B cell (primary cell): ENCODE measurements around the gene TFF2. TPM values are rescaled to one million over a fixed set of nuclear protein-coding genes. Genes with fewer than 3 reads are reported as not detected.

Experiments
- ATAC-seq: fragments of 200-7000 bp; cut with Tn5 transposase; one replicate; pipeline ENCODE4 v1.10.0; 2021; ENCODE audit warnings: low read depth, mild to moderate bottlenecking, moderate number of reproducible peaks, moderate library complexity
- CTCF ChIA-PET: fragments of 350-600 bp; sonication (Branson Sonifier 250); formaldehyde crosslinking; loops from one replicate; lab custom pipeline; 2021; ENCODE audit warnings: antibody characterized with exemption, inconsistent platforms; lab: Charles Lee
- POLR2A ChIA-PET: fragments of 350-600 bp; sonication (Branson Sonifier 250); formaldehyde crosslinking; loops from one replicate; lab custom pipeline; 2021; ENCODE audit warnings: antibody characterized with exemption; lab: Charles Lee
- DNase-seq: peaks from one replicate; pipeline ENCODE4 v3.0.0; 2013
- H2AFZ ChIP-seq: 2 replicates; pipeline ENCODE4 v1.6.1; 2012; ENCODE audit warnings: mild to moderate bottlenecking, low read depth, low read length; ENCODE audit not compliant: insufficient read depth, poor library complexity, severe bottlenecking
- H3K27ac ChIP-seq, 2 donors: 1 replicate in 1 of 2; 2 replicates in 1 of 2; pipeline ENCODE4 v1.5.1; 2012 to 2013; ENCODE audit warnings: low read length in 2 of 2, mild to moderate bottlenecking in 2 of 2, moderate library complexity in 1 of 2
- H3K27me3 ChIP-seq, 4 experiments: fragments of 200-600 bp in 1 of 4; sonication (generic) in 1 of 4; replicated peaks in 1 of 4; 1 replicate in 2 of 4; 2 replicates in 2 of 4; pipeline versions ENCODE4 v1.6.1 to v1.7.0; 2013 to 2016; ENCODE audit warnings: low read length in 3 of 4, mild to moderate bottlenecking in 2 of 4, mixed read lengths in 1 of 4, moderate library complexity in 1 of 4; ENCODE audit not compliant: insufficient read depth in 4 of 4, control insufficient read depth in 3 of 4; ENCODE audit errors: control extremely low read depth in 1 of 4
- H3K36me3 ChIP-seq, 2 experiments: replicated peaks in 1 of 2; 1 replicate in 1 of 2; 2 replicates in 1 of 2; pipeline versions ENCODE4 v1.6.1 to v1.7.1; 2013; ENCODE audit warnings: low read length in 1 of 2; ENCODE audit not compliant: insufficient read depth in 2 of 2, control insufficient read depth in 1 of 2; ENCODE audit errors: control extremely low read depth in 1 of 2, extremely low read depth in 1 of 2
- H3K4me1 ChIP-seq, 2 donors: fragments of 200-600 bp in 1 of 2; sonication (generic) in 1 of 2; 1 replicate in 1 of 2; 2 replicates in 1 of 2; pipeline versions ENCODE4 v1.5.1 to v1.6.1; 2013 to 2017; ENCODE audit warnings: low read length in 2 of 2; ENCODE audit not compliant: control insufficient read depth in 2 of 2, insufficient read depth in 2 of 2
- H3K4me2 ChIP-seq: replicated peaks from 2 replicates; pipeline ENCODE3; 2012; ENCODE audit warnings: mild to moderate bottlenecking, low read depth, low read length; ENCODE audit not compliant: poor library complexity, severe bottlenecking
- H3K4me3 ChIP-seq, 5 experiments: fragments of 200-600 bp in 1 of 5; sonication (generic) in 1 of 5; 1 replicate in 3 of 5; 2 replicates in 2 of 5; pipeline versions ENCODE4 v1.5.1 to v1.7.0; 2011 to 2016; ENCODE audit warnings: low read length in 4 of 5, mild to moderate bottlenecking in 4 of 5, low read depth in 2 of 5, control low read depth in 1 of 5, moderate library complexity in 1 of 5; ENCODE audit not compliant: insufficient read depth in 1 of 5; ENCODE audit errors: control extremely low read depth in 1 of 5, extremely low read depth in 1 of 5
- H3K79me2 ChIP-seq: fragments of 200-600 bp; sonication (generic); one replicate; pipeline ENCODE4 v1.6.0; 2016; ENCODE audit warnings: low read length; ENCODE audit not compliant: control insufficient read depth, insufficient read depth
- H3K9ac ChIP-seq: fragments of 200-600 bp; sonication (generic); 2 replicates; pipeline ENCODE4 v1.6.1; 2017; ENCODE audit warnings: mild to moderate bottlenecking, low read length, moderate library complexity
- H3K9me3 ChIP-seq, 3 donors: one replicate each; pipeline versions ENCODE4 v1.6.1 to v1.7.1; 2013; ENCODE audit warnings: low read length in 2 of 3; ENCODE audit not compliant: control insufficient read depth in 2 of 3, insufficient read depth in 1 of 3; ENCODE audit errors: control extremely low read depth in 1 of 3
- H4K20me1 ChIP-seq: 2 replicates; pipeline ENCODE4 v1.6.0; 2012; ENCODE audit warnings: mild to moderate bottlenecking, low read length; ENCODE audit not compliant: insufficient read depth, control insufficient read depth, poor library complexity, severe bottlenecking
- H3K27ac Mint-ChIP-seq: one replicate; pipeline ENCODE4 v1.8.0; 2021; ENCODE audit warnings: mixed read lengths
- H3K27me3 Mint-ChIP-seq: one replicate; pipeline ENCODE4 v1.8.0; 2021; ENCODE audit warnings: mixed read lengths
- H3K4me1 Mint-ChIP-seq: one replicate; pipeline ENCODE4 v1.8.0; 2021; ENCODE audit warnings: mixed read lengths
- H3K4me3 Mint-ChIP-seq: one replicate; pipeline ENCODE4 v1.8.0; 2021; ENCODE audit warnings: mixed read lengths
- H3K9me3 Mint-ChIP-seq: one replicate; pipeline ENCODE4 v1.8.0; 2022; ENCODE audit warnings: mixed read lengths; ENCODE audit not compliant: insufficient read depth
- EZH2 ChIP-seq: IDR thresholded peaks from 2 replicates; pipeline ENCODE4 v1.6.1; 2012; ENCODE audit warnings: borderline replicate concordance, low read depth, mild to moderate bottlenecking, moderate library complexity, low read length; ENCODE audit not compliant: insufficient read depth, poor library complexity, severe bottlenecking
- WGBS: methylation state at CpG from one replicate; pipeline ENCODE4 v1.1.5; 2013; ENCODE audit warnings: missing lambda C conversion rate; ENCODE audit not compliant: insufficient coverage; 5-methylcytosine and 5-hydroxymethylcytosine counted together
- intact Hi-C: fragments of 100-400 bp; cut with micrococcal nuclease; formaldehyde crosslinking; loops from one replicate; pipeline ENCODE4 v1.10.0; 2022
- polyA plus RNA-seq: library from polyadenylated mRNA; depleted of rRNA; stranded (reverse); fragments of >200 nt; gene quantifications from 2 replicates; pipeline ENCODE4 v1.2.3, GENCODE V29; 2012
- total RNA-seq, 2 donors: library from RNA; stranded (reverse); fragments of 120-200 nt in 1 of 2; gene quantifications; 1 replicate in 1 of 2; 2 replicates in 1 of 2; pipeline versions ENCODE4 v1.2.3 to v1.2.4, GENCODE V29; 2013 to 2022
- TF ChIP-seq, protein P1 (sequence below): fragments of 200-600 bp; IDR thresholded peaks from one replicate; pipeline ENCODE4 v1.8.0; 2022; ENCODE audit warnings: antibody characterized with exemption, mild to moderate bottlenecking

TFF2 gene
- total and polyA plus RNA-seq, 2 donors (not counting 1 experiment from before 2014, with no cell fraction given) = not detected

DNA sequence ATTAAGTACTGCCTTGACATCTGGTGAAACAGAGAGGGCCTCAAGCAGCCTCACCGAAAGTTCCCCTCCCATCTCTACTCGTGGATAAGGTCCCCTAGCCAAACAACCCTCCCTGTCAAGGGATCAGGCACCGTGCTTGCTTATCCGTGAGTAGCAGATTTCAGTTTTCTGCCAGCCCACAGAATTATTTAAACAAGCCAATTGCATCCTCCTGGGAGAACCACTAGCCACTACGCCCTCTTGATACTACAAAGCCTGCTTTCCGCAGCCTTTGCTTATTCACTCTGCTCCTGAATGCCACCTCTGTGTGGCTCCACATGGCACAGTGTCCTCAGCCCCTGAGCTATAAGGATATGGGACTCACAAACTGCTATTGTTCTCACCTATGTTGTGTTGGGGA, 5.9 kb upstream of the TFF2 start:
- TF ChIP-seq EZH2 = no peak
- TF ChIP-seq, protein P1, sequence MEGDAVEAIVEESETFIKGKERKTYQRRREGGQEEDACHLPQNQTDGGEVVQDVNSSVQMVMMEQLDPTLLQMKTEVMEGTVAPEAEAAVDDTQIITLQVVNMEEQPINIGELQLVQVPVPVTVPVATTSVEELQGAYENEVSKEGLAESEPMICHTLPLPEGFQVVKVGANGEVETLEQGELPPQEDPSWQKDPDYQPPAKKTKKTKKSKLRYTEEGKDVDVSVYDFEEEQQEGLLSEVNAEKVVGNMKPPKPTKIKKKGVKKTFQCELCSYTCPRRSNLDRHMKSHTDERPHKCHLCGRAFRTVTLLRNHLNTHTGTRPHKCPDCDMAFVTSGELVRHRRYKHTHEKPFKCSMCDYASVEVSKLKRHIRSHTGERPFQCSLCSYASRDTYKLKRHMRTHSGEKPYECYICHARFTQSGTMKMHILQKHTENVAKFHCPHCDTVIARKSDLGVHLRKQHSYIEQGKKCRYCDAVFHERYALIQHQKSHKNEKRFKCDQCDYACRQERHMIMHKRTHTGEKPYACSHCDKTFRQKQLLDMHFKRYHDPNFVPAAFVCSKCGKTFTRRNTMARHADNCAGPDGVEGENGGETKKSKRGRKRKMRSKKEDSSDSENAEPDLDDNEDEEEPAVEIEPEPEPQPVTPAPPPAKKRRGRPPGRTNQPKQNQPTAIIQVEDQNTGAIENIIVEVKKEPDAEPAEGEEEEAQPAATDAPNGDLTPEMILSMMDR = no peak
- Histone ChIP-seq H4K20me1 (no peaks in the 10 kb centered on the region), H3K4me2 (no peak overlapping the region), H3K9me3 (peaks cover 10 to 26% (median 16%) of the 10 kb centered on the region in 3 donors), H3K4me3 (no peak overlapping the region), H3K79me2 (no peaks in the 10 kb centered on the region), H3K9ac (no peak overlapping the region), H3K27ac (no peak overlapping the region), H3K36me3 (no peaks in the 10 kb centered on the region), H2AFZ (no peak overlapping the region), H3K27me3 (peaks cover 0 to 21% (median 3%) of the 10 kb centered on the region in 4 experiments), H3K4me1 (no peaks in the 10 kb centered on the region)
- H3K27ac Mint-ChIP-seq = no peak overlapping the region
- H3K27me3 Mint-ChIP-seq = peaks cover 37% of the 10 kb centered on the region
- H3K4me3 Mint-ChIP-seq = no peak overlapping the region
- CTCF ChIA-PET = no interaction called here
- DNase-seq = no peak
- POLR2A ChIA-PET = no interaction called here
- no peaks in the 10 kb centered on the region for H3K4me1 Mint-ChIP-seq
- WGBS = 72% methylated on average over 5 of the region's 6 CpGs
- peaks cover 10% of the 10 kb centered on the region for H3K9me3 Mint-ChIP-seq
- ATAC-seq = no peak
- intact Hi-C loops = no loop called here

DNA sequence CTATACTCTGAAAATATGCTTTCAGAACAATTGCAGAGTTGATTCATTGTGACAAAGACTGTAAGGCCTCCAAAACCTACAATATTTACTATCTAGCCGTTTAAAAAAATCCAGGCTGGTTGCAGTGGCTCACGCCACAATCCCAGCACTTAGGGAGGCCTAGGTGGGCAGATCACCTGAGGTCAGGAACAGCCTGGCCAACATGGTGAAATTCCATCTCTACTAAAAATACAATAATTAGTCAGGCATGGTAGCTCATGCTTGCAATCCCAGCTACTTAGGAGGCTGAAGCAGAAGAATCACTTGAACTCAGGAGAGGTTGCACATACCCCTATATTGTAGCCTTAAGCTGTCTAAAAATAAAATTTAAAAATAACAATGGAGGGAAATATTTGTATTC, 5.3 kb upstream of the TFF2 start:
- no peaks in the 10 kb centered on the region for H3K4me1 Mint-ChIP-seq
- Histone ChIP-seq H4K20me1 (no peaks in the 10 kb centered on the region), H2AFZ (no peak overlapping the region), H3K4me3 (no peak overlapping the region), H3K27ac (no peak overlapping the region), H3K4me1 (no peaks in the 10 kb centered on the region), H3K9me3 (peaks cover 10 to 26% (median 16%) of the 10 kb centered on the region in 3 donors), H3K27me3 (peaks cover 0 to 20% (median 3%) of the 10 kb centered on the region in 4 experiments), H3K9ac (no peak overlapping the region), H3K36me3 (no peaks in the 10 kb centered on the region), H3K4me2 (no peak overlapping the region), H3K79me2 (no peaks in the 10 kb centered on the region)
- intact Hi-C loops = no loop called here
- CTCF ChIA-PET = no interaction called here
- ATAC-seq = no peak
- POLR2A ChIA-PET = no interaction called here
- no peak for DNase-seq
- H3K4me3 Mint-ChIP-seq = no peak overlapping the region
- H3K9me3 Mint-ChIP-seq = peaks cover 10% of the 10 kb centered on the region
- peaks cover 35% of the 10 kb centered on the region for H3K27me3 Mint-ChIP-seq
- no peak overlapping the region for H3K27ac Mint-ChIP-seq
- TF ChIP-seq EZH2 = no peak
- TF ChIP-seq, protein P1 = no peak
- WGBS = 95% methylated on average over 2 of the region's 2 CpGs
